Hippocampal formation (tissue), 2 donors: ENCODE results near the gene CEP170B.
A peak's percentile ranks its signal among the peaks of the same experiment; 100 is the strongest.
"Not testable (repeated sequence)": the region's sequence is repeated elsewhere in the genome, so short reads cannot be mapped to it uniquely, and the experiment has no call there.

Experiments
- DNase-seq, 2 donors: peaks; one replicate each; lab custom pipeline; 2025; lab: John Stamatoyannopoulos, UW

The CEP170B gene

DNA sequence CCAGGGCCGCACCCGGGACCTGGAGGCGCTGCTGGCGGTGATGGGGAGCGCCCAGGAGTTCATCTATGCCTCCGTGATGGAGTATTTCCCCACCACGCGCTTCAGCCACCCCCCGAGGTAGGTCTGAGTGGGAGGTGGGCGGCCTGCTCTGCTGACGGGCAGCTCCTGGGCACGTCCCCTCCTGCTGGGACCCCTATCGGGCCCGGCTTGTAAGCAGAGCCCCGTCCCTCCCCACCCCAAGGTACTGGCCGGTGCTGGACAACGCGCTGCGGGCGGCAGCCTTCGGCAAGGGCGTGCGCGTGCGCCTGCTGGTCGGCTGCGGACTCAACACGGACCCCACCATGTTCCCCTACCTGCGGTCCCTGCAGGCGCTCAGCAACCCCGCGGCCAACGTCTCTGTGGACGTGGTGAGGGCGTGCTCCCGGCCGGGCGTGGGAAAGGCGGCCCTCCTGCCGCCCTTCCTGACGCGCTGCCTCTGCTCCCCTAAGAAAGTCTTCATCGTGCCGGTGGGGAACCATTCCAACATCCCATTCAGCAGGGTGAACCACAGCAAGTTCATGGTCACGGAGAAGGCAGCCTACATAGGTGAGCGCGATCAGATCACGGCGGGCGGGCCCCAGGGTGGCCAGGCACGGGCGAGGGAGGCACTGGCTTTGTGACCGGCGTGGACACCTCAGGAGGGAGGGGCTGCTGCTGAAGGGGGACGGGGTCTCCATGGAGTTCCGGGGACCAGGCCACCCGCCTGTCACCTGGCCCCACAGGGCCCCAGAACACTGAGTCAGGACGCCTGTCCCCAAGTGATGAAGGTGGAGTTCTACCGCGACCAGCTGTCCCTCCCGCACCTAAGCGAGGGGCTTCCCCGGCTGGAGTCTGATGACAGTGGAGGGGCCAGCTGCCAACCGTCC is 67.0 kb downstream of the CEP170B start:
- DNase-seq = no peak

DNA sequence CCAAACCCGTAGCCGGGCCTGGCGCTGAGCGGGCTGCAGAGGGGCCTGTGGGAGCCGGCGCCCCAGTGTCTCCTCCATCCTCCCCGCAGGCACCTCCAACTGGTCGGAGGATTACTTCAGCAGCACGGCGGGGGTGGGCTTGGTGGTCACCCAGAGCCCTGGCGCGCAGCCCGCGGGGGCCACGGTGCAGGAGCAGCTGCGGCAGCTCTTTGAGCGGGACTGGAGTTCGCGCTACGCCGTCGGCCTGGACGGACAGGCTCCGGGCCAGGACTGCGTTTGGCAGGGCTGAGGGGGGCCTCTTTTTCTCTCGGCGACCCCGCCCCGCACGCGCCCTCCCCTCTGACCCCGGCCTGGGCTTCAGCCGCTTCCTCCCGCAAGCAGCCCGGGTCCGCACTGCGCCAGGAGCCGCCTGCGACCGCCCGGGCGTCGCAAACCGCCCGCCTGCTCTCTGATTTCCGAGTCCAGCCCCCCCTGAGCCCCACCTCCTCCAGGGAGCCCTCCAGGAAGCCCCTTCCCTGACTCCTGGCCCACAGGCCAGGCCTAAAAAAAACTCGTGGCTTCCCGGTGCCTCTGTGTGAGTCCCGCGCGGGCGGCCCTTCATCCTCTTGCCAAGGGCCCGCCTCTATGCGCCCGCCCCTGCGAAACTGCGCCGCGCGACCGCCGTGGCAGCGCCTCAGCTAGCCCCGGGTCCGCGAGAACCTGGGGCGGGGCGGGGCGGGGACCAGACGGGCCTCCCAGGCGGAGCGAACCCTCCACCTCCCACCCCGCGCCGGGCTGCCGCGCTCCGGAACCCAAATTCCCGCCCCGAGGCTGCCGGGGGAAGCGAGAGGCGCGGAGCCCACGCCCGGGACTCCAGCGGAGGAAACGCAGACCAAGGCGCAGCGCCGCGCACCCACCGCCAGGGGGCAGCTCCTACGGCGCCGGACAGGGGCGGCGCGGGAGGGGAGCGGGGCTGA is 67.9 kb downstream of the CEP170B start:
- DNase-seq = peak; percentile 13 to 30

DNA sequence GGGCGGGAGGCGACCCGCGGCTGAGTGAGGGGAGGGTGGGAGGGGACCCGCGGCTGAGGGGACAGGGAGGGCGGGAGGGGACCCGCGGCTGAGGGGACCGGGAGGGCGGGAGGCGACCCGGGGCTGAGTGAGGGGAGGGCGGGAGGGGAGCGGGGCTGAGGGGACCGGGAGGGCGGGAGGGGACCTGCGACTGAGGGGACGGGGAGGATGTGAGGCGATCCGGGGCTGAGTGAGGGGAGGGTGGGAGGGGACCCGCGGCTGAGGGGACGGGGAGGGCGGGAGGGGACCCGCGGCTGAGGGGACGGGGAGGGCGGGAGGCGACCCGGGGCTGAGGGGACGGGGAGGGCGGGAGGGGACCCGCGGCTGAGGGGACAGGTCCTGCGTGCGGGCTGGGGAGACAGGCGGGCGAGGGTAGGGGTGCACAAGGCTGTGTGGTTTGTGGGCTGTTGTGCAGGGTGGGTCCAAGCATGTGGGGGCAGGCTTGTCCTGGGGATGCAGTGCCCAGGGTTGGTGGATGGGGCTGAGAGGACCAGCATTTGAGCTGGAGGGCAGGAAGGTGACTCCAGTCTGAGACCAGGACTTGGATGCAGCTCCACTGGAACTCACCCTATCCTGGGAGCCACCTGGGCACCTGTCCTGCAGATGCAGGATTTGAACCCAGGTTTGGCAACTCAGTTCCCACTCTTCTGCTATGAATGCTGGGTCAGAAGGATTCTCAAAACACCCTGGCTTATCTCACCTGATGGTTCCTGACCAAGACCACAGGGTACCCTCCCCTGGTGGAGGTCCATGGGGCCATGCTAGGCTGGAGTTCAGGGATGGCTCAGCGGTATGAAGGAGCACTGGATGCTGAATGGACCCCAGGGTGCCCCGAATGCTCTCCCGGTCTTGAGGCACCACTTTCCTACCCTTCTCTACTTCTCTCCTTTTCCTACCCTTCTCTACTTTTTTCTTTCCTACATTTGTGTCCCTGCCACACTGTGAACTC is 69.0 kb downstream of the CEP170B start:
- no peak for DNase-seq

DNA sequence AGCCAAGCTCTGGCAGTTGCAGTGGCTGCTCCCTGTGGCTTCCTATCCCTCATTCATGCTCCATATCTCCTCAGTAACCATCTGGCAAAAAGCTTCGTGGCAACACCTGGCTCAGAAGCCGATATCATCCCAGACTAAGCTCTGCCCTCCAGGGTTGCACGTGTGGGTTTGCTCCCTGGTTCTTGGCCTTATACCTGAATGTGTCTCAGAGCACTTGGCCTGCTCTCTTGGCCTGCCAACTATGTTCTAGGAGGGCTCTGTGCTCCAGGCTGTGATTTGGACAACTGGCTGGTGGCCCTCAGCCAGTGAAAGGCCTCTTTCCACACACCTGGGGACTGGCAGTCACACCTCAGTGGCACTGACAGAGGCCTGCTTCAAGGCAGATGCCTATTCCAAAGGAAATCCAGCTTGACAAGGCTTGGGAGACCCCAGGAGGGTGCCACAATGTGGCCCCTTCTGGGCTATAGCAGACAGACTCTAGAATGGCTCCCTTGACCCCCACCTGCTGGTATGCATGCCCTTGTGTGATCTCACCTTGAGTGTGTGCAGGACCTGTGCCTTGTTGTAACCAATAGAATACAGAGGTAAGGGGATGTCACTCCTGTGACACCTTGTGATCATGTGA is 70.1 kb downstream of the CEP170B start:
- no peak for DNase-seq

DNA sequence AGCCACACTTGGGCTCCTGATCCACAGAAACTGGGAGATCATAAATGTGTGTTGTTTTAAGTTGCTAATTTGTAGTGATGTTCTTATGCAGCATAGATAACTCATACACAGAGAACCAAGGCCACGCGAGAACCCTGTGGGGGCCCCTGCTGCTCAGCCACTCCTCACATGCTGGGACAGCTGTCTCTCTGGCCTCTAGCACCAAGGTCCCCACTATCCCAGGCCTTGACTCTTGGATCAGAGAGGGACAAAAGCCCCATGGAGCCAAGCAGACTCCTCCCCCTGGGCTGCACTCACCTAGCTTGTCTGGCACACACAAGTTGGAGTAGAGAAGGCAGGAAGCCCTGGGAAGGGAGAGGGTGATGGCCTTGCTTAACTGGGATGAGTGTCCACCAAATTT is 70.9 kb downstream of the CEP170B start:
- no peak for DNase-seq

DNA sequence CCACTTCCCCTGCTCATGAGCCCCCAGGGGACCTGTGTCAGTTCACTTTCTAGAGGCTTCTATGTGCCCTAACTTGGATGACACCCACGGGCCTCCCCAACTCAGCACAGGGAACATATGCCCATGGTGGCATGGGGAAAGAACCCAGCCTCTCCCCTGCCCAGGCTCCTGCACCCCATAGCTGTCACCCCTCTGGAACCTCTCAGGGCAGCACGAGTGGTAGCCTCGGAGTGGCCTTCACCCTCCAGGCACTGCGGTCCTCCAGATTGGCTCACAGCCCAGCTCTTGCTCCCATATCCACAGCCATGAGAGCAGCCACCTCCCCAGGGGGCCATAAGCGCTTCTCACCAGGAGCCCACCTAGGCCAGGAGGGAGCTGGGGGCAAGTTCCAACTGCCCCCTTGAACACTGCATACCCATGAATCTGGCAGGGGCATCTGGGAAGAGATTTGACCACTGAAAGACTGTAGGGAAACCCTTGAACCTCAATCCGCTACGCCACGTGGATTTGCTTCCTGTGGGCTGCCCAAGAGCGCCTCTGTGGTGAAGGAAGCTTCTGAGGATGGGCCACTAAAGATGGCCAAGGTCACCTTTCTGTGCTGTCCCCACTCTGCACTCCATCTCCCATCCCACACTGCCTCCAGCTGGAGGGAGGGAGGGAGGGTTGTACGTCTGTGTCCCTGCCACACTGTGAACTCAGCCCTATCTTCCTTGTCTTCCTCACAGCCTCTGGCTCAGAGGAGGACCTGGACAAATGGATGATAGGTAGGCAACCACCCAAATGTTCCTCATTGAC is 71.5 kb downstream of the CEP170B start:
- DNase-seq = no peak

DNA sequence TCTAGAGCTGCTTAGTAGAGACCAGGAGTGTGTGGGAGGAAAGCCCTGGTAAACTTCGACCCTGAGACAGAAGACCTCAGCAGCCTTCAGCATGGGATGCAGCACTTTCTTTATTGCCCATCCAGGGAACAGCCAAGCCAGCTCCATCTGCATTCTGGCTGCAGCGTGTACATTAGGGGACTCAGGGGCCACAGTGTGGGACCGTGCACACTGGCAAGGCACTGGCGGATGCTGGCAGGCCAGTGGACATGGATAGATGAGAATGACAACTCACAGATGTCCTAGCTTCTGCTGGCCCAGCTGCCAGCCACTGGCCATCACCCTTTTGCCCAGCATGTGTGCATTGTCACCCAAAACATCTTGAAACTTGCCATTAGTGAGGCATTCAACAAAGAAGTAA is 72.1 kb downstream of the CEP170B start:
- DNase-seq = no peak

DNA sequence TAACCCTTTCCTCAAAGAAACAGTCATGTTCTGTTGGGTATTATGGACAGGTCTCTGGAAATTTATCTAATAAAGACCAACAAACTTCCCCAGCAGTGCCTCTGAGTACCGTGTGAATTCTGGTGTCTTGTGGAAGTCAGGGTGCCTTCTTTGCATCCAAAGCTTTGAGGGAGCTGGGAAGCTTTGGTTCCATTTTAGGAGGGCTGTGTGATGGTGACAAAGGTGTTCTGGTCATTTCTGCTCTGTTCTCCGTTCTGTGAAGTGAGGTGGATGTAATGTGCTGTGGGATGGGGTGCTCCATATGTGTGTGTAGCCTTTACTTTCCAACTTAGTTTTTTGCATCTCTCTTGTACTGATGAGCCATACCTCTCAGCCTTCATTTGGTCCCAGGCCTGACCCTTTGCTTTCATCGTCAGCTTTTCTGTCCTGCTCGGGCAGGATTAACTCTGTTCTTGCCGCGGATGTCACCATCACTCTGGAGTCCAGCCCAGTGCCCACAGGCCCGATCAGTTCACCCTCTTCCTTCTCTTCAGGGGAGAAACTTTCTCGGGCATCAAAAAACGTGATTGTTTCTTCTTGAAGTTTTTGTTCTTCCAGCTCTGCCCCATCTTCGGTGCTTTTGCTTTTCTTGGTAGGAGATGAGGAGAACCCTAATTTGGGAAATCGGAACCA is 72.8 kb downstream of the CEP170B start:
- DNase-seq = no peak

DNA sequence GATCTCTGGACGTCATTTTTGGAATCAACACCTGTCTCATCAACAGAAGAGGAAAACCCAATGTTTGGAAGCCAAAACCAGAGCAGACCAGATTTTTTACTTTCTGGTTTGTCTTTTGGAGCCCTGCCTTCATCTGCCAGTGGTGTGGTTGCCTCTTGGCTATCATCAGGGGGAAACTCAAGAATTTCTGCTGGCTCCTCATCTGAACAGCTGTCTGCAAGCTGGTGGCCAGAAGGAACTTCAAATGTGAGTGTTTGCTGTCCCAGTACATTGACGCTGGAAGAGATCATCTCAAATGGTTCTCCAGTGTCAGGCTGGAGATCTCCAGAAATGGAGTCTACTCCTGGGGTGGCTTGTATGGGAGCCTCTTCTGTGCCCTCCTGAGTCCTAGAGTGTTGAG is 73.4 kb downstream of the CEP170B start:
- no peak for DNase-seq

DNA sequence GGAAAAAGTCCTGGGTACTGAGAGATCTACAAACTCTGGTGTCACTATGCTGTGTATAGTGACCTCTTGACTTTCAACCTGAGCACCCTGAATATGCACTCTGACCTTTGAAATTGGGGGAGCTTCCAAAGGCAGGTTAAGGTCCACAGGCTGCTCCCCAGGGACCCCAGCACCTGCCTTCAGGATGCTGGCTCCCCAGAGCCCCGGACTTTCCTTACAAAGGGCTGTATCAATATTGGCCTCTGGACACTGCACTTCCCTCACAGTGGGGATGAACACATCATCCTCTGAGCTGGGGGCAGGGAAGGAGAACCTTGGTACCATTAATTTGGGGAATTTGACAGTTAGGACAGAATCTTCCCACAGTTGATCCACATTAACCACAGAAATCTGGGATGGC is 73.9 kb downstream of the CEP170B start:
- no peak for DNase-seq

DNA sequence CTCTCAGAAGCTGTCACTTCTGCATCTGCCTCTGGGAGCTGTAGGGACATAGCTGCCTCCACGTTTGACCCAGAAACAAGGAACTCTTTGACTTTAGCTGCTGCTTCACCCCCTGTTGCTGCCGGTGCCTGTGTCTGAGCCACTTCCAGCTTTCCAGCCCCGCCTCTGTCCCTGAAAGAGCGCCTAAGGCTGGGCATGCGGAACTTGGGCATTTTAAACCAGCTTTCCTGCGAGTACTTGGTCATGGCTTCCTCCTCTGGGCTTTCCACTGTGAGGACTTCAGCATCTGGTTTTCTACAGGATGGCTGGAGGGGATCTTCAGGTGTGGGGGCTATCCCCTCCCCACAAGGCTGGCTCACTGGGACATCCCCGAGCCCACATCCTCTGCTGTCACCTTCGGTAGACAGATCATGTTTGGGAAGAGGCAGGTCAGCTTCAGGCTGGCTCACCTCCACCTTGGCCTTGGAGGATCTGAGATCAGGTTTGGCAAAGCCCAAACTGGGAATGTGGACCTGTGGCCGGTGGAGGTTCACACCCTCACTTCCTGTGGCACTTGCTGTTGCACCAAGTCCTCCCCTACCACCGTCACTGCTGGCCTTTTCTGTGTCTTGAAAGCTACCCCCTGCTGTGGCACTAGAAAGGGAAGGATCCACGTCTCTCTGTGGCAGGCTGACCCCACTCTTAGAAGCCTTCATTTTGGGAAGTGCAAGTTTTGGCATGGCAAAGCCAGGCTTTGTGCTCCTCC is 74.8 kb downstream of the CEP170B start:
- DNase-seq = no peak

DNA sequence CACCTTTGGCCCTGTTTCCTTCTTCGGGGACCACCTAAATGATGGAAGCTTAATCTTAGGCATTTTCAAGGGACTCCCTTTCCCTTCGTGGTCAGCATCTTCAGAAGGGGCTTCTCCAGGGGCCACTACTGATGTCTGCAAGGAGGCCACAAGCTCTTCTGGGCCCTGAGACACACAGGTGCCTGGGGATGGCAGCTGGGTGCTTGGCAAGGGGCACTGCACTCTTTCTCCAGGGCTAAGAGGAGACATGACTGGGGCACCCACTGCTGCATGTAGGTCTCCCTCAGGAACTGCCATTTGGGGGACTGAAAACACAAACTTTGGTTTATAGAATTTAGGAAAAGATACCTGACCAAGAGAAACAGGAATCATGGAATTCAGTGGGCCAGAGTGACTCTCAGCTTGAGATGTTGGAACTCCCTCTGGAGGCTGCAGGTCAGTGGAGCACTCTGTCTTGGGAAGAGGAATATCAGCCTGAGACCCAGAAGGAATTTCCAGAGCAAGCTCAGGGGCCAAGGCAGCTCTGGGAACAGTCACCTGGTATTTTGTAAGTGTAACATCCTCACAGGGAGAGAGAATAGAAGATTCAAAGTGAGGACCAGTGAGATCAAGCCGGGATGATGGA is 75.6 kb downstream of the CEP170B start:
- no peak for DNase-seq

DNA sequence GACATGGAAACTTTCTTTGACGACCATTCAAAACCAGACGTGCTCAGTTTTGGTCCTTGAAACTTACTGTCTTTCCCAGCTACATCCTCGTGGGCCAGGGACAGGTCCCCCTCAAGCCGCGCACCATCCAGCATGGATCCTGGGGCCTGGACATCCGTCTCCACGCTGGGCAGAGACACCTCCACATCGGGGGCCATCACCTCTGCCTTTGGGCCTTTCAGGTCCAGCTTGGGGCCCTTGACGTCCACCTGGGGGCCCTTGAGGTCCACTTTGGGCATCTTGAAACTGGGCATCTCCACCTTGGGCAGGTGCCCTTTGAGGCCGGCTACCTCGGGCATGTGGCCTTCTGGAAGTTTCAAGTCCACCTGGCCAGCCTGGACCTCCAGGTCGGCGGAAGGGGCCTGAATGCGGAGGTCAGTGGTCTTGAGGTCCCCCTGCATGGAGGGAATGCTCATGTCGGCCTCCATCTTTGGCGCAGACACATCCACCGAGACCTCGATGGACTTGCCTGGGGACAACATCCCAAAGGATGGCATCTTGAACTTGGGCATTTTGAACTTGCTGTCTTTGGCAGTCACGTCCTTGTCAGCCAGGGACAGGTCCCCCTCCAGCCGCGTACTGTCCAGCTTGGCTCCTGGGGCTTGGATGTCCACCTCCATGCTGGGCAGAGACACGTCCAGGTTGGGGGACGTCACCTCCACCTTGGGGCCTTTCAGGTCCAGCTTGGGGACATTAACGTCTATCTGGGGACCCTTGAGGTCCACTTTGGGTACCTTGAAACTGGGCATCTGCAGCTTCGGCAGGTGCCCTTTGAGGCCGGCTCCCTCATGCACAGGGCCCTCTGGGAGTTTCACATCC is 76.7 kb downstream of the CEP170B start:
- no peak for DNase-seq

DNA sequence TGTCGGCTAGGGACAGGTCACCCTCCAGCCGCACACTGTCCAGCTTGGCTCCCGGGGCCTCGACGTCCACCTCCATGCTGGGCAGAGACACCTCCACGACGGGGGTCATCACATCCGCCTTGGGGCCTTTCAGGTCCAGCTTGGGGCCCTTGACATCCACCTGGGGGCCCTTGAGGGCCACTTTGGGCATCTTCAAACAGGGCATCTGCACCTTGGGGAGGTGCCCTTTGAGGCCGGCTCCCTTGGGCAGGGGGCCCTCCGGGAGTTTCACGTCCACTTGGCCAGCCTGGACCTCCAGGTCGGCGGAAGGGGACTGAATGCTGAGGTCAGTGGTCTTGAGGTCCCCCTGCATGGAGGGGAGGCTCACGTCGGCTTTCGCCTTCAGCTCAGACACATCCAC is 77.5 kb downstream of the CEP170B start:
- no peak for DNase-seq

DNA sequence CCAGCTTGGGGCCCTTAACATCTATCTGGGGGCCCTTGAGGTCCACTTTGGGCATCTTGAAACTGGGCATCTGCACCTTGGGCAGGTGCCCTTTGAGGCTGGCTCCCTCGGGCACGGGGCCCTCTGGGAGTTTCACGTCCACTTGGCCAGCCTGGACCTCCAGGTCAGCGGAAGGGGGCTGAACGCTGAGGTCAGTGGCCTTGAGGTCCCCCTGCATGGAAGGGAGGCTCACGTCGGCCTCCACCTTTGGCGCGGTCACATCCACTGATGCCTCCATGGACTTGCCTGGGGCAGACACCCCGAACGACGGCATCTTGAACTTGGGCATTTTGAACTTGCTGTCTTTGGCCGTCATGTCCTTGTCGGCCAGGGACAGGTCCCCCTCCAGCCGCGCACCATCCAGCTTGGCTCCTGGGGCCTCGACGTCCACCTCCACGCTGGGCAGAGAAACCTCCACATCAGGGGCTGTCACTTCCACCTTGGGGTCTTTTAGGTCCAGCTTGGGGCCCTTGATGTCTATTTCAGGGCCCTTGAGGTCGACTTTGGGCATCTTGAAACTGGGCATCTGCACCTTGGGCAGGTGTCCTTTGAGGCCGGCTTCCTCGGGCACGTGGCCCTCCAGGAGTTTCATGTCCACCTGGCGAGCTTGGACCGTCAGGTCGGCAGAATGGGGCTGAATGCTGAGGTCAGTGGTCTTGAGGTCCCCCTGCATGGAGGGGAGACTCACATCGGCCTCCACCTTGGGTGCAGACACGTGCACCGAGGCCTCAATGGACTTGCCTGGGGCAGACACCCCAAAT is 78.3 kb downstream of the CEP170B start:
- not testable (repeated sequence) for DNase-seq

DNA sequence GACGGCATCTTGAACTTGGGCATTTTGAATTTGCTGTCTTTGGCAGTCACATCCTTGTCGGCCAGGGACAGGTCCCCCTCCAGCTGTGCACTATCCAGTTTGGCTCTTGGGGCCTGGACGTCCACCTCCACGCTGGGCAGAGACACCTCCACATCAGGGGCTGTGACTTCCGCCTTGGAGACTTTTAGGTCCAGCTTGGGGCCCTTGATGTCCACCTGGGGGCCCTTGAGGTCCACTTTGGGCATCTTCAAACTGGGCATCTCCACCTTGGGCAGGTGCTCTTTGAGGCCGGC is 78.9 kb downstream of the CEP170B start:
- DNase-seq = not testable (repeated sequence)
